Measurements from ENCODE around the gene SLC9A3.

SLC9A3 gene

GRCh38 chr5:524234-524972 lies at the start of gene SLC9A3:
Gene SLC9A3 (minus strand): TSS chr5:524449.
- Mint-ChIP-seq H3K36me3 (ENCODE audit: low read depth) (no peaks in the 10 kb centered on the region), H3K27me3 (ENCODE audit: low read depth, poor library complexity) (peaks cover 76% of the 10 kb centered on the region), H3K9me3 (no peaks in the 10 kb centered on the region), H3K27ac (no peak within 1 kb of the TSS), H3K4me3 (peak within 1 kb of the TSS; percentile 76), H3K4me1 (peaks cover 47% of the 10 kb centered on the region)
- DNase-seq = no peak
- no peak for TF ChIP-seq CTCF (IDR thresholded peaks at IDR 0.05)

GRCh38 chr5:573976-574375 lies 49.7 kb upstream of the SLC9A3 start:
- peaks cover 37% of the 10 kb centered on the region for H3K9me3 Mint-ChIP-seq
- no peak overlapping the region for H3K4me3 Mint-ChIP-seq
- H3K27ac Mint-ChIP-seq = no peak overlapping the region
- no peak for TF ChIP-seq CTCF (IDR thresholded peaks at IDR 0.05)
- H3K36me3 Mint-ChIP-seq (ENCODE audit: low read depth) = no peaks in the 10 kb centered on the region
- DNase-seq = no peak
- peaks cover 35% of the 10 kb centered on the region for H3K27me3 Mint-ChIP-seq (ENCODE audit: low read depth, poor library complexity)
- peaks cover 34% of the 10 kb centered on the region for H3K4me1 Mint-ChIP-seq

- peak overlapping the region; percentile 12 for H3K4me3 Mint-ChIP-seq
- H3K36me3 Mint-ChIP-seq (ENCODE audit: low read depth) = no peaks in the 10 kb centered on the region
- H3K9me3 Mint-ChIP-seq = peaks cover 33% of the 10 kb centered on the region
- TF ChIP-seq CTCF (IDR thresholded peaks at IDR 0.05) = no peak
- no peak for DNase-seq
- H3K27ac Mint-ChIP-seq = peak overlapping the region; percentile 65
- peaks cover 30% of the 10 kb centered on the region for H3K27me3 Mint-ChIP-seq (ENCODE audit: low read depth, poor library complexity)
- peaks cover 41% of the 10 kb centered on the region for H3K4me1 Mint-ChIP-seq
These were observed 49.0 kb upstream of the SLC9A3 start for GRCh38 chr5:573206-573605.

GRCh38 chr5:572398-573019 lies 48.3 kb upstream of the SLC9A3 start:
- Mint-ChIP-seq H3K4me3 (peak overlapping the region; percentile 12), H3K9me3 (peaks cover 26% of the 10 kb centered on the region), H3K27ac (no peak overlapping the region)

GRCh38 chr5:571791-572190 lies 47.5 kb upstream of the SLC9A3 start:
- Mint-ChIP-seq H3K27ac (no peak overlapping the region), H3K36me3 (ENCODE audit: low read depth) (no peaks in the 10 kb centered on the region), H3K27me3 (ENCODE audit: low read depth, poor library complexity) (peaks cover 37% of the 10 kb centered on the region), H3K9me3 (peaks cover 24% of the 10 kb centered on the region), H3K4me3 (no peak overlapping the region), H3K4me1 (peaks cover 50% of the 10 kb centered on the region)
- no peak for DNase-seq
- TF ChIP-seq CTCF (IDR thresholded peaks at IDR 0.05) = no peak

More at GRCh38 chr5:572398-573019, 48.3 kb upstream of the SLC9A3 start:
- Mint-ChIP-seq H3K4me1 (peaks cover 45% of the 10 kb centered on the region), H3K36me3 (ENCODE audit: low read depth) (no peaks in the 10 kb centered on the region), H3K27me3 (ENCODE audit: low read depth, poor library complexity) (peaks cover 31% of the 10 kb centered on the region)
- no peak for DNase-seq
- no peak for TF ChIP-seq CTCF (IDR thresholded peaks at IDR 0.05)

All from nephron progenitor cell (in vitro differentiated cells).